Trophoblast cell (in vitro differentiated cells and primary cell): ENCODE data around the gene ADI1.

ENCODE experiments used
- DNase-seq, 2 donors: peaks; one replicate each; pipeline ENCODE4 v3.0.0-alpha.2; 2016
- H2AFZ ChIP-seq: 2 replicates; pipeline ENCODE4 v1.6.1; 2013; ENCODE audit warnings: low read length, moderate library complexity, mild to moderate bottlenecking; ENCODE audit not compliant: insufficient read depth, poor library complexity
- H2AK5ac ChIP-seq: 2 replicates; pipeline ENCODE4 v1.6.1; 2013; ENCODE audit warnings: mild to moderate bottlenecking, low read length
- H2BK120ac ChIP-seq: 2 replicates; pipeline ENCODE4 v1.6.1; 2013; ENCODE audit warnings: low read length, mild to moderate bottlenecking, moderate library complexity; ENCODE audit not compliant: insufficient read depth, poor library complexity
- H2BK12ac ChIP-seq: 2 replicates; pipeline ENCODE4 v1.6.1; 2013; ENCODE audit warnings: mild to moderate bottlenecking, low read length, moderate library complexity
- H2BK5ac ChIP-seq: 2 replicates; pipeline ENCODE4 v1.6.1; 2013; ENCODE audit warnings: low read length, low read depth, moderate library complexity, mild to moderate bottlenecking; ENCODE audit not compliant: poor library complexity
- H3K14ac ChIP-seq: 2 replicates; pipeline ENCODE4 v1.6.1; 2013; ENCODE audit warnings: mild to moderate bottlenecking, low read length
- H3K18ac ChIP-seq: 2 replicates; pipeline ENCODE4 v1.6.1; 2013; ENCODE audit warnings: mild to moderate bottlenecking, low read length
- H3K23ac ChIP-seq: 2 replicates; pipeline ENCODE4 v1.6.1; 2013; ENCODE audit warnings: low read length
- H3K27ac ChIP-seq: 2 replicates; pipeline ENCODE4 v1.5.1; 2013; ENCODE audit warnings: low read depth, mild to moderate bottlenecking, inconsistent platforms, low read length, moderate library complexity
- H3K27me3 ChIP-seq: 2 replicates; pipeline ENCODE4 v1.6.1; 2013; ENCODE audit warnings: inconsistent platforms, mild to moderate bottlenecking, low read length, moderate library complexity; ENCODE audit not compliant: insufficient read depth
- H3K36me3 ChIP-seq, 2 experiments: 1 replicate in 1 of 2; 2 replicates in 1 of 2; pipeline ENCODE4 v1.6.1; 2013; ENCODE audit warnings: low read length in 2 of 2, mild to moderate bottlenecking in 2 of 2, moderate library complexity in 1 of 2; ENCODE audit not compliant: insufficient read depth in 2 of 2, control insufficient read depth in 1 of 2
- H3K4ac ChIP-seq: 2 replicates; pipeline ENCODE4 v1.6.1; 2013; ENCODE audit warnings: low read depth, mild to moderate bottlenecking, low read length, moderate library complexity
- H3K4me1 ChIP-seq, 2 experiments: 1 replicate in 1 of 2; 2 replicates in 1 of 2; pipeline ENCODE4 v1.6.1; 2013; ENCODE audit warnings: low read length in 2 of 2, mild to moderate bottlenecking in 2 of 2, moderate library complexity in 1 of 2; ENCODE audit not compliant: insufficient read depth in 2 of 2, control insufficient read depth in 1 of 2
- H3K4me2 ChIP-seq: 2 replicates; pipeline ENCODE4 v1.6.1; 2013; ENCODE audit warnings: inconsistent platforms, mild to moderate bottlenecking, low read length, moderate library complexity
- H3K4me3 ChIP-seq: 2 replicates; pipeline ENCODE4 v1.5.1; 2013; ENCODE audit warnings: mild to moderate bottlenecking, low read depth, low read length, inconsistent platforms
- H3K79me1 ChIP-seq: one replicate; pipeline ENCODE4 v1.6.1; 2013; ENCODE audit warnings: low read length
- H3K79me2 ChIP-seq: 2 replicates; pipeline ENCODE4 v1.6.1; 2013; ENCODE audit warnings: low read length, mild to moderate bottlenecking; ENCODE audit not compliant: control insufficient read depth, insufficient read depth, poor library complexity
- H3K9ac ChIP-seq: 2 replicates; pipeline ENCODE4 v1.6.1; 2013; ENCODE audit warnings: mild to moderate bottlenecking, low read length
- H3K9me3 ChIP-seq: 2 replicates; pipeline ENCODE4 v1.6.1; 2013; ENCODE audit warnings: low read depth, mild to moderate bottlenecking, control low read depth, inconsistent platforms, low read length; ENCODE audit not compliant: insufficient read depth
- H4K12ac ChIP-seq: 2 replicates; pipeline ENCODE4 v1.6.1; 2013; ENCODE audit warnings: low read depth, mild to moderate bottlenecking, low read length, moderate library complexity
- H4K8ac ChIP-seq: 2 replicates; pipeline ENCODE4 v1.6.1; 2013; ENCODE audit warnings: low read depth, mild to moderate bottlenecking, low read length, moderate library complexity
- H4K91ac ChIP-seq: one replicate; pipeline ENCODE4 v1.6.1; 2013; ENCODE audit warnings: low read depth, mild to moderate bottlenecking, low read length, moderate library complexity
- WGBS: extraction: QIAGEN DNeasy Blood & Tissue Kit; methylation state at CpG from one replicate; pipeline ENCODE4 v1.1.7; 2013; ENCODE audit warnings: missing lambda C conversion rate; ENCODE audit not compliant: insufficient read length, insufficient coverage; ENCODE audit errors: extremely low coverage; 5-methylcytosine and 5-hydroxymethylcytosine counted together

Gene ADI1

GRCh38 chr2:3459185-3460015 lies 59.9 kb downstream of the ADI1 start:
- no peak overlapping the region for H3K4me2 ChIP-seq
- no peak overlapping the region for H3K27ac ChIP-seq
- H3K27me3 ChIP-seq = no peaks in the 10 kb centered on the region
- no peak overlapping the region for H4K91ac ChIP-seq
- H3K79me2 ChIP-seq = no peaks in the 10 kb centered on the region
- H2BK120ac ChIP-seq = no peak overlapping the region
- H3K79me1 ChIP-seq = no peaks in the 10 kb centered on the region
- H2BK12ac ChIP-seq = no peak overlapping the region
- H3K9me3 ChIP-seq = no peaks in the 10 kb centered on the region
- H3K23ac ChIP-seq = no peak overlapping the region
- H3K36me3 ChIP-seq = peaks cover 23 to 24% of the 10 kb centered on the region in 2 experiments
- H3K4ac ChIP-seq = no peak overlapping the region
- H3K14ac ChIP-seq = no peak overlapping the region
- no peak overlapping the region for H4K8ac ChIP-seq
- H3K9ac ChIP-seq = no peak overlapping the region
- H3K4me1 ChIP-seq = no peaks in the 10 kb centered on the region
- H2AK5ac ChIP-seq = no peak overlapping the region
- H2BK5ac ChIP-seq = no peak overlapping the region
- no peak overlapping the region for H2AFZ ChIP-seq
- H3K18ac ChIP-seq = no peak overlapping the region
- H3K4me3 ChIP-seq = no peak overlapping the region
- H4K12ac ChIP-seq = no peak overlapping the region
- DNase-seq = no peak
- no CpG with 5 or more reads among the region's 25 CpGs for WGBS

DNA sequence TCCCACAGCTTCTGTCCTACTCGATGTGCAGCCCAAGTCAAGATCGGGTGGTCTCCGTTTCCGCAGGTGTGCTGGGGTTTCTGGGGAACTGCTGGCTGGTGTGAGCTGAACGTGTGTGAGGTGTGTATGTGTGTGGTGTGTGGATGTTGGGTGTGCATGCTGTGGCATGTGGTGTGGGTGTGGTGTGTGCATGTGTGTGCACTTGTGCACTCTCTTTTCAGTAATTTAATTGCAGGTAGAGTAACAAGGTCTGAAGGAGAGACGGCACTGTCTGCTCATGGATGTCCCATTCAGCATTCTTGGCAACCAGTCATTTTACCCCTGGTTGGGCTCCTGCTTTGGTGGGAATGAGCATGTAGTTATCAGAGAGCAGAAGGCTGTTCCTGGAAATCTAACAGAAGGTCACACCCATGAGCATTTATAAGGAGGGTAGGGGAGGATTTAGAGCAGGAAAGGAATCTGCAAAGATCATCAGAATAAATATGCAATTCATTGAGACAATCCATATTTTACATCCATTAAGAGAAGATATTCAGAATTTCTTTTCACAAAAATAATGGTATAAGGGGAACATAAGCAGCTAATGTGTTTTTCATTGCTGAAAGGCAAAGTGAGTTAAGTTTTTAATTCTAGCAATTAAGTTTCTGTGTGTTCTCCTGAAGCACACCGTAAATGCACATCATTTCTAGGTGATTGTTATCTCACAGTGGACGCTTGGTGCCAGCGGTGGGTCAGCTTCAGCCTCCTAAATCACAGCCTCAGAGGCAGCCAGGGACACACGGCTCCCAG lies 60.7 kb downstream of the ADI1 start:
- no peak overlapping the region for H2BK120ac ChIP-seq
- H3K36me3 ChIP-seq = peaks cover 19 to 23% of the 10 kb centered on the region in 2 experiments
- no peaks in the 10 kb centered on the region for H3K79me2 ChIP-seq
- H3K4me3 ChIP-seq = no peak overlapping the region
- H3K18ac ChIP-seq = no peak overlapping the region
- no peak overlapping the region for H2AFZ ChIP-seq
- H3K4me2 ChIP-seq = no peak overlapping the region
- H3K4ac ChIP-seq = no peak overlapping the region
- H2BK12ac ChIP-seq = no peak overlapping the region
- no peak overlapping the region for H4K12ac ChIP-seq
- H2AK5ac ChIP-seq = no peak overlapping the region
- H4K8ac ChIP-seq = no peak overlapping the region
- no peaks in the 10 kb centered on the region for H3K27me3 ChIP-seq
- no peak overlapping the region for H3K27ac ChIP-seq
- H4K91ac ChIP-seq = no peak overlapping the region
- no peak overlapping the region for H3K23ac ChIP-seq
- H3K9me3 ChIP-seq = no peaks in the 10 kb centered on the region
- no peak overlapping the region for H2BK5ac ChIP-seq
- no peaks in the 10 kb centered on the region for H3K4me1 ChIP-seq
- DNase-seq = no peak
- H3K9ac ChIP-seq = no peak overlapping the region
- no CpG with 5 or more reads among the region's 10 CpGs for WGBS
- H3K79me1 ChIP-seq = no peaks in the 10 kb centered on the region
- no peak overlapping the region for H3K14ac ChIP-seq

DNA sequence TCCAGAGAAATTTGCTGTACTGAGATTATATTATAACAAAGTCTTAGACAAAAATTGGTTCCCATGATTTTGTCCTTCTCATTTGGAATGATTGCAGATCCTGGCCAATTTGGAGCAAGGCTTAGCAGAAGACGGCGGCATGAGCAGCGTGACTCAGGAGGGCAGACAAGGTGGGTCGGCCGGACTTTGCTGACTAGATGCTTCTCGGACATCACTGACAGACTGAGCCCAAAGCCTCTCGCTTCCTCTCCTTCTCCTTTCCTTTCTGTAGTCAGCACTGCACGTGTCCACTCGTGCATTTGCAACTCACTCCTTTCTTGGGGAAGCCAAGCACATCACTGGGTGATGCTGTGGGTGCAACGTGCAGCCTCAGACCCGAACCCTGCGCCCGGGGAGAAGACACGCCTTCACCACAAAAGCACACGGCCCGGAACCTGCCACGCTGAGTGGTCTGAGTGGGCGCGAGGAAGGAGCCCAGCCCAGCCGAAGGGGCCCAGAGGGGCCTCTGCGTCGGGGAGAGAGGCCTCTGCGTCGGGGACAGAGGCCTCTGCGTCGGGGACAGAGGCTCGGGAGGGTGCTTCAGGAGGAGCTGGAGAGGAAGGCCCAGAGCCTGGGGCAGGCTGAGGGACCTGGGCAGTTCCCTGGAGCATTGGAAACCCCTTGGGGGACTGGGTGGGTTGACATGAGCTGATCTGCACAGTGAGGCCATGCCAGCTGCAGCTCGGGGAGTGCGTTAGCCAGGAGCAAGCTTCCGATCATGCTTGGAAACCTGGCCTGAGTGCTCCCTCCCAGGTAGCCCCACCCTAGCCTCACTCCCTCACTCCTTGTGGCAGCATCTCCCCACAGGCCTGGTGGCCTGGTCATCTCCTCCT lies 61.6 kb downstream of the ADI1 start:
- Histone ChIP-seq H3K4ac (no peak overlapping the region), H4K12ac (no peak overlapping the region), H3K18ac (no peak overlapping the region), H3K4me1 (peaks cover 0 to 3% of the 10 kb centered on the region in 2 experiments), H3K79me1 (no peaks in the 10 kb centered on the region), H3K4me2 (no peak overlapping the region), H3K27ac (no peak overlapping the region), H3K27me3 (no peaks in the 10 kb centered on the region), H3K23ac (no peak overlapping the region), H3K14ac (no peak overlapping the region), H2AFZ (no peak overlapping the region), H4K91ac (no peak overlapping the region), H3K9me3 (no peaks in the 10 kb centered on the region), H4K8ac (no peak overlapping the region), H2BK12ac (no peak overlapping the region), H3K9ac (no peak overlapping the region), H2BK120ac (no peak overlapping the region), H3K36me3 (peaks cover 22 to 24% of the 10 kb centered on the region in 2 experiments), H3K4me3 (no peak overlapping the region), H3K79me2 (no peaks in the 10 kb centered on the region), H2AK5ac (no peak overlapping the region), H2BK5ac (no peak overlapping the region)
- no peak for DNase-seq
- whole genome bisulfite sequencing = no CpG with 5 or more reads among the region's 30 CpGs

DNA sequence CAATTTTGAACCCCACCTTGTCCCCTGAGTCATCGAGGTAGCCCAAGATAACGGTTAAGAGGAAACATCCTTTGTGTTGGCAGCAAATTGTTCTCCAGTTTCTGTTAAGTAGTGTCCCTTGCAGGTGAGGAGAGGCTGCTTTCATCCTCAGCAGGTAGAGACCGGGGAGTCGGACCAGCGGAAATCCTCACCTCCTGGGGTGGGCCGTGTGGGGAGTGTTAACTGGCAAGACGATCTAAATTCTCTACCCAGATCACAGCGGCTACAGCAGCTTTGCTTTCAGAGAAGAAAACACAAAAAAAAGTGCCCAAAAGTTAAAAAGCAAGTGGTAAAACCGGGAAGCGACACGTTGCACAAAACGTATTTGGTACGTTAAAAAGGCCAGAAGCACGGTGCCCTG lies 63.2 kb downstream of the ADI1 start:
- WGBS = no CpG with 5 or more reads among the region's 14 CpGs
- Histone ChIP-seq H3K79me2 (no peaks in the 10 kb centered on the region), H3K23ac (no peak overlapping the region), H2AK5ac (no peak overlapping the region), H3K27me3 (no peaks in the 10 kb centered on the region), H2BK120ac (no peak overlapping the region), H3K18ac (no peak overlapping the region), H2BK12ac (no peak overlapping the region), H3K4ac (no peak overlapping the region), H4K91ac (no peak overlapping the region), H3K27ac (no peak overlapping the region), H3K36me3 (peaks cover 22 to 28% of the 10 kb centered on the region in 2 experiments), H3K79me1 (no peaks in the 10 kb centered on the region), H4K12ac (no peak overlapping the region), H3K4me3 (no peak overlapping the region), H3K4me2 (no peak overlapping the region), H3K14ac (no peak overlapping the region), H3K9ac (no peak overlapping the region), H3K4me1 (peaks cover 0 to 3% of the 10 kb centered on the region in 2 experiments), H4K8ac (no peak overlapping the region), H2AFZ (no peak overlapping the region), H2BK5ac (no peak overlapping the region), H3K9me3 (no peaks in the 10 kb centered on the region)
- DNase-seq = no peak
